NCI-H526 (cell line): ENCODE measurements around the gene PDGFD.

Experiments used
- DNase-seq, 2 experiments: peaks; one replicate each; lab custom pipeline; 2025; lab: John Stamatoyannopoulos, UW

Gene PDGFD

GRCh38 chr11:103920933-103921332 lies 243.0 kb downstream of the PDGFD start:
- DNase-seq, result no peak

GRCh38 chr11:103920449-103920848 lies 243.5 kb downstream of the PDGFD start:
- no peak for DNase-seq

GRCh38 chr11:103910721-103911120 lies 253.2 kb downstream of the PDGFD start:
- DNase-seq, result no peak

GRCh38 chr11:103907548-103908455 lies 256.1 kb downstream of the PDGFD start:
- DNase-seq, result no peak

GRCh38 chr11:103907136-103907535 lies 256.8 kb downstream of the PDGFD start:
- DNase-seq, result no peak

- no peak for DNase-seq
Measured at GRCh38 chr11:103906291-103906867, 257.6 kb downstream of the PDGFD start.

- no peak for DNase-seq
Measured at GRCh38 chr11:103904324-103904667, 259.7 kb downstream of the PDGFD start.

GRCh38 chr11:103903621-103904323 lies 260.2 kb downstream of the PDGFD start:
- no peak for DNase-seq

GRCh38 chr11:103902994-103903393 lies 261.0 kb downstream of the PDGFD start:
- no peak for DNase-seq

GRCh38 chr11:103901656-103902055 lies 262.3 kb downstream of the PDGFD start:
- no peak for DNase-seq

GRCh38 chr11:103898577-103899336 lies 265.2 kb downstream of the PDGFD start:
- DNase-seq, result no peak

- peak in 1 of 2 experiments; percentile 27 for DNase-seq
Measured at GRCh38 chr11:103898065-103898464, 265.9 kb downstream of the PDGFD start.

GRCh38 chr11:103897160-103897936 lies 266.6 kb downstream of the PDGFD start:
- peak in 1 of 2 experiments; percentile 48 for DNase-seq

- DNase-seq, result no peak
Measured at GRCh38 chr11:103895106-103895505, 268.8 kb downstream of the PDGFD start.

GRCh38 chr11:103894673-103895072 lies 269.3 kb downstream of the PDGFD start:
- DNase-seq, result no peak

- DNase-seq, result no peak
Measured at GRCh38 chr11:103894034-103894433, 269.9 kb downstream of the PDGFD start.

- DNase-seq, result no peak
Measured at GRCh38 chr11:103893371-103893770, 270.6 kb downstream of the PDGFD start.

GRCh38 chr11:103892603-103893002 lies 271.3 kb downstream of the PDGFD start:
- DNase-seq, result no peak

GRCh38 chr11:103890654-103891053 lies 273.3 kb downstream of the PDGFD start:
- DNase-seq, result no peak

GRCh38 chr11:103889679-103890078 lies 274.3 kb downstream of the PDGFD start:
- DNase-seq, result no peak

GRCh38 chr11:103888541-103888951 lies 275.4 kb downstream of the PDGFD start:
- DNase-seq, result no peak
